ENCODE results near the gene KCNRG.
"Not testable (repeated sequence)": the region's sequence is repeated elsewhere in the genome, so short reads cannot be mapped to it uniquely, and the experiment has no call there.

Gene KCNRG

DNA sequence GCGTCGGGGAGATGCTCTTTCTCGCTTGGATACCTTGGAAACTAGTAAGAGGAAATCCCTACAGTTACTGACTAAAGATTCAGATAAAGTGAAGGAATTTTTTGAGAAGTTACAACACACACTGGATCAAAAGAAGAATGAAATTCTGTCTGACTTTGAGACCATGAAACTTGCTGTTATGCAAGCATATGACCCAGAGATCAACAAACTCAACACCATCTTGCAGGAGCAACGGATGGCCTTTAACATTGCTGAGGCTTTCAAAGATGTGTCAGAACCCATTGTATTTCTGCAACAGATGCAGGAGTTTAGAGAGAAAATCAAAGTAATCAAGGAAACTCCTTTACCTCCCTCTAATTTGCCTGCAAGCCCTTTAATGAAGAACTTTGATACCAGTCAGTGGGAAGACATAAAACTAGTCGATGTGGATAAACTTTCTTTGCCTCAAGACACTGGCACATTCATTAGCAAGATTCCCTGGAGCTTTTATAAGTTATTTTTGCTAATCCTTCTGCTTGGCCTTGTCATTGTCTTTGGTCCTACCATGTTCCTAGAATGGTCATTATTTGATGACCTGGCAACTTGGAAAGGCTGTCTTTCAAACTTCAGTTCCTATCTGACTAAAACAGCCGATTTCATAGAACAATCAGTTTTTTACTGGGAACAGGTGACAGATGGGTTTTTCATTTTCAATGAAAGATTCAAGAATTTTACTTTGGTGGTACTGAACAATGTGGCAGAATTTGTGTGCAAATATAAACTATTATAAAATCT, 2.7 kb upstream of the KCNRG start:
- no peak for DNase-seq (ENCODE audit: low read depth in 2 of 2)

DNA sequence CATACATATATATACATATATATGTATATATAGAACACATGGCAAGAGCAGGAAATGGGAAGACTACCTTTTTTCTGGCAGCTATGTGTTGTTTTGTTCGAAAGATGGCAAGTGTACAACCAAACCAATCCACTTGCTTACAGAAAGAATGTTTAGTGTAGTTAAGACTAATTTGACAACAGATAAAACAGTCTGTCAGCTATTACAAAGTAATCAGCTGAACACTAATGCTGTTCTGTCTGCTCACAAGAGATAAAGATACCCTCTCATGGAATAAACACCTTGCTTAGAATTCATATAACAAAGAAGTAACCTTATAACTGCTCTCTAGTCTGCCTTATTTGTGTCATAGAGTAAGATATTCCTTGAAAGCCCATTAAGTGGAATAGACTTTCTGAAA, 858 bp upstream of the KCNRG start:
- no peak for DNase-seq (ENCODE audit: low read depth in 2 of 2)

DNA sequence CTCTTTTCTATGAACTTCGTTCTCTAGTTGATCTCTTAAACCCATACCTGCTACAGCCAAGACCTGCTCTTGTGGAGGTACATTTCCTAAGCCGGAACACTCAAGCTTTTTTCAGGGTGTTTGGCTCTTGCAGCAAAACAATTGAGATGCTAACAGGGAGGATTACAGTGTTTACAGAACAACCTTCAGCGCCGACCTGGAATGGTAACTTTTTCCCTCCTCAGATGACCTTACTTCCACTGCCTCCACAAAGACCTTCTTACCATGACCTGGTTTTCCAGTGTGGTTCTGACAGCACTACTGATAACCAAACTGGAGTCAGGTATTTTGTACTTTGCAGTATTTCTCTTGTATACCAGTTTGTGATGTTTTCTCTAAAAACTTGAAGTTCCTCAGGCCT, 506 bp downstream of the KCNRG start:
- no peak for DNase-seq (ENCODE audit: low read depth in 2 of 2)

DNA sequence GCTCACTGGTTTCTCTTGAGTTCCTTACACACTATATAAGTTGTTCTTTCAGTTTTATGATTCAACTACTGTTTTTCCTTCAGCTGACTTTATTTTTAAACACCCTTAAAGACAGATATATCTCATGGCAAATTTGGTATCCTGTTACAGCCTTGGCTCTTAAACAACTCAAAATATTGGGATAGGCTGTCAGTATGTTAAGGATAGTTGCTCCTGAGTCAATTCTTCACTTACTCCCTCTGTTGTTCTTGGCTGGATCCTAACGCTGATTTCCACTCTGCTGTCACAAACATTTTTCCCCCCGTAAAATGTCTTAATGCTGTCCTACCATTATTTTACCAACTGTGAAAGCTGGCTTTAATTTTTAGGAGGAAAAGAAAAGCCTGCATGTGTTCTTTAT, 1.2 kb downstream of the KCNRG start:
- DNase-seq (ENCODE audit: low read depth in 2 of 2), result no peak

DNA sequence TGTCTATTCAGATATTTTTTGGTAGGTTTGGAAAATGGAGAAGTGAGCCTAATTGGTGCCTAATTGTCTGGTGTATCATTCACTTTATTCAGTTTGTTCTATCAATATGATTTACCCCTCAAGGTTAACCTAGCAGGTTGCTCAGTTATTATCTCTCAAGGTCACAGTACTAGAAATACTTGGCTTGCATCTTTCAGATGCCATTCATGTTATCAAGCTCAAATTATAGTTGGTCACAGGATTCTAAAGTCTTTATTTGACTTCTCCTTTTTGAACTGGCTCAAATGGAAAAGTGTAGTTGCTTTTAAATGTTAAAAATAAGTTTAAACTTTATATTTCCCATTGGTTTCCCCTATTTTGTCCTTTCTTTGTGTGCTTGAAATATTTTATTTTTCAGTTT, 2.6 kb downstream of the KCNRG start:
- DNase-seq (ENCODE audit: low read depth in 2 of 2), result no peak

DNA sequence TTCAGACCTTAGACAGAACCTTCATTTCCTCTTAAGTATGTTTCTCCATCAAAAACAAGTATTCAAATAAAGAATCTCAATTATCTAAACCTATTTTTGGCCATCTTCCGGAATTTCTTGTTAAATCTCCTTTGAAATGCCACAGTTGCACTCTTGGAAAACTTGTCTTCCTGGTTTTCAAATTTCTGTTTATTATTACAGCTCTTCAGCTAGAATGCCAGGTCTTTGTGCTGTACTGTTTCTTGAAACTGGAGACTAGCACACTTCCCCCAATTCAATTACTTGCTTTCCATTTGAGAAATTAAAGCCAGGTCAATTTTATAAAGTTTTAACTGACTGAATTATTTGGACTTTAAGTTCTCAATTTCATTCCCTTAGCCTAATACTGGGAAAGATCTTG, 10.2 kb downstream of the KCNRG start:
- no peak for DNase-seq (ENCODE audit: low read depth in 2 of 2)

DNA sequence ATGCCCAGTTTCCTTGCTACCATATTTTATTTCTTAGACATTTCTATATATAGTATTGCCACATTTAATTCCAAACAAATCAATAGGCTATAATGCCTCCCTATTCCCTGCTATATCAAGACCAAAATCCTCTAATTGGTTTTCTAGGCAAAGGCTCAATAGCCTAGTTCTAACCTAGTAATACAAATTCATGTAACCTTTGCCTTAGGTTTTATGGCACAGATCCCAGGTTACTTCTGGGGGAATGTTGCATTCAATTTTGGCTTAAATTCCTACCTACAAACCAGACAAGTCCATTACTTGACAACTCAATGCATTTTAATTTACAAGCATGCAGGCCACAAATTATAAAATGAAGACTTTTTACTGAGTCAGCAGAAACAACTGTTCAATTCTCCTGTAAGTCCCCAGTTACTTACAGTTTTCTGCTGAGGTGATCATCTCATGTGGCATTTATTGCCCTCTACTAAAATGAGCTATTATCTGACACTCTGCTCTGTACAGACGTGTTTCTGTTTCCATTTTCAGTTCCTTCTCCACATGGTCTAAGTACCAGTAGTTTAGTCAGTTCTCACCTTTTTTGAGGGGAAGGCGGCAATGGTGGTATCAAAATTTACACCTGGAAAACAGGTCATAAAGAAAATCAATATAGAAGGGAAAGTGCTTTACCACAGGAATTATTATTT, 11.7 kb downstream of the KCNRG start:
- no peak for DNase-seq (ENCODE audit: low read depth in 2 of 2)

DNA sequence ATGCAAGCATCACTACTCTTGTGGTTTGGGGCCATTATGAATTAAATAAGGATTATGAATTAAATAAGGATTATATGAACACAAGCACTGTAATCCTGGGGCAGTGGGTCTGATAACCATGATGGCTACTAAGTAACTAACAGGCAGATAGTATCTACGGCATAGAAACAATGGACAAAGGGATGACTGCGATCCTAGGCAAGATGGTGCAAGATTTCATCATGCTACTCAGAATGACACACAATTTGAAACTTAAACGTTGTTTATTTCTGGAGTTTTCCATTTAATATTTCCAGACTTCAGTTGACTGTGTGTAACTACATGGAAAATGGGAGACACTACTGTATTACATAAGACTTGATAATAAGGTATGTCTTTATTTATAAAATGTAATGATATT, 15.1 kb downstream of the KCNRG start:
- DNase-seq (ENCODE audit: low read depth in 2 of 2), result no peak

DNA sequence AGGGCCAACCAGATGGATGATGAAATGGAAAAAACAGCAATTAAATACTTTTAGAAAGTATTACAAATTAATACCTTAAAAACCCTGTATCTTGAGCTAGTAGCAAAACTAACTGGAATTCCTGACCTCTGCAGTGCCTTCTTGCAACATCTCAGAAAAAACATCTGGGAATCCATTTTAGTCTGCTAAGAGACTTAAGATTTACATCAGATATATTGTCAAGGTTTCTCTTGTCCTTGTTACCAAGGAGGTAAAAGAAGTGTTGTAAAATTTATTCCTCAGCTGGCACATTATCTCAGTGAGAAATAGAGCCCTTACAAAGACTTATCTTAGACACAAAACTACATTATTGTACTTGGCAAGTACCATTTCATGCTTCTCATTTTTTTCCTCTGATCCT, 18.5 kb downstream of the KCNRG start:
- DNase-seq (ENCODE audit: low read depth in 2 of 2), result no peak

DNA sequence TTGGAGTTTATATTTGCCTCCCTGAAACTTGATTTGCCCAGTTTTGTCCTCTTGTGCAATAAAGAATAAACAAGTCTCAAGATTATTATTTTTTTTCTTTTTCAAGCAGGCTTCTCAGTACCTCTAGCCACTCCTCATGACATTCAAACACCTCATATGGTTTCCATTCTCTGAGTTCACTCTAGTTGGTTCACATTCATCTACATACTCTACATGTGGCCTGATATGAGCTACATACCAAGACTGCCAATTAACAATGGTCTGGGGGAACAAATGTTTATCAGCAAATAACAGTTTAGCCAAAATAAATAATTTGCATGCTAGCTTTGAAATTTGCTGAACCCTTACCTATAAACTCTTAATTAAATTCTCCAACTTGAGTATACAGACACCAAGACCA, 22.5 kb downstream of the KCNRG start:
- no peak for DNase-seq (ENCODE audit: low read depth in 2 of 2)

DNA sequence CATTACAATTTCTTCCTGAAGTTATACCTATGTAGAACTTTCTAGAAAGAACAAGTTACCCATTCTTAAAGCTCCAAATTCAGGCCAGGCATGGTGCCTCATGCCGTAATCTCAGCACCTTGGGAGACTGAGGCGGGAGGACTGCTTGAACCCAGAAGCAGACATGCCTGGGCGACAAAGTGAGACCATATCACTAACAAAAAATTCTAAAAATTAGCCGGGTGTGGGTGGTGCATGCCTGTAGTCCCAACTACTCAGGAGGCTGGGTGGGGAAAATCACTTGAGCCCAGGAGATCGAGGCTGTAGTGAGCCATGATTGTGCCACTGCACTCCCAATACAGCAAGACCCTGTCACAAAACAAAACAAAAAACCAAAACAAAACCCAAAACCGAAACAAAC, 23.0 kb downstream of the KCNRG start:
- DNase-seq (ENCODE audit: low read depth in 2 of 2), result no peak

DNA sequence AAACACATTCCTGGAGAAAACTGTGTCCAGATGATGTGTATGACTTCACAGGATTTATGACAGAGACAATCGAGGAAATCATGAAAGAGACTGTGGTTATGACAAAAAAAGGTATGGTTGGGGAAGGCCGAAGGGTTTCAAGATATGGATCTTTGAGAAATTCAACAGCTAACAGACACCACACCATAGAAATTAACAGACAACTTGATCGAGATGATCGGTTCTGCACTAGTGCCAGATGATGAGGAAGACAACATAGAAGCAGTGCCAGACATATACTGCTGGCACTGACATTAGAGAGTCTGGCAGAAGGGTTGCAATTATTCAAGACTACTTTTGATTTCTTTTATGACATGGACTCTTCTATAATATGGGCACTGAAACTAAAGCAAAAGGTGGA, 37.2 kb downstream of the KCNRG start:
- DNase-seq (ENCODE audit: low read depth in 2 of 2), result no peak

DNA sequence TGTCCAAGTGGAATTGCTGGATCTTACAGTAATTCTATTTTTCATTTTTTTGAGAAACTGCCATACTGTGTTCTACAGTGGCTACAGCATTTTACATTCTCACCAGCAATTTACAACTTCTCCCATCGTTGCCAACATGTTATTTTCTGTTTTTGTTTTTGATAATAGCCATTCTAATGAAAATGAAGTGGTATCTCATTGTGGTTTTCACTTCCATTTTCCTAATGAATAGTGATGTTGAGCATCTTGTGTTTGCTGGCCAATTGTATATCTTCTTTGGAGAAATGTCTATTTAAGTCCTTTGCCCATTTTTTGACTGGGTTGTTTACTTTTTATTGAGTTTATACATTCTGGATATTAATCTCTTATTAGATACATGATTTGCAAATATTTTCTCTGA, 38.6 kb downstream of the KCNRG start:
- no peak for DNase-seq (ENCODE audit: low read depth in 2 of 2)

DNA sequence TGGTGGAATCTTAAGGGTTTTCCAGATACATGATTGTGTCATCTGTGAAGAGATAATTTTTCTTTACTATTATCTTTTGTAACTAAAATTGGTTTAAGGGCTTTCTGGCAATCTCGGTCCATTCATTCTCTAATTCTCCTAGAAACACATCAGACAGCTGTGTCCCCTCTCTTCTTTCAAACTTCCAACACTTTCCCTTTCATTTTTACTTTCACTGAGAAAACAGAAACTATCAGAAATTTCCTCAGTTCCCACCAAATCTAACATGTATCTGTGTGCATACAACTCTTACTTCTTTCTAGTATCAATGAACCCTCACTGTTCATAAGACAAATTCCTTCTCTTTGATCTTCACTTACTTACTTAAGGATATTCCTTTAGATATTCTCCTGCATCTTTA, 40.2 kb downstream of the KCNRG start:
- no peak for DNase-seq (ENCODE audit: low read depth in 2 of 2)

DNA sequence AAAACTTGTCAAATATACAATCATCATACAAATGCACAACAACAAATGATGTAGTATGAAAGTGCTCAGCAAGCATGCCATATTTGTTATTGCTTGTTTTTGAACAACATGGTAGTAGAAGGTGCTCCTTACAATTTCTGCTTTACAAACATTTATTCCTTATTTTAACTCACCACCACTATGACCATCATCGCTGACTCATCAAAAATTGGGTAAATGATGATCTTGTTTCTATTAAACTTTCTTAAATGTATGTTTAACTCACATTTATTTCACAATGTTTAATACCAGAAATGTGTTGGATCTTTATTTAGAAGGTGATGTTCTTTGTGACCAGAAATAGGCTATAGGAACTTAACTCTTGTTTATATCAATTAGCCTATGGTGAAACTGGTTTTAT, 45.5 kb downstream of the KCNRG start:
- no peak for DNase-seq (ENCODE audit: low read depth in 2 of 2)

DNA sequence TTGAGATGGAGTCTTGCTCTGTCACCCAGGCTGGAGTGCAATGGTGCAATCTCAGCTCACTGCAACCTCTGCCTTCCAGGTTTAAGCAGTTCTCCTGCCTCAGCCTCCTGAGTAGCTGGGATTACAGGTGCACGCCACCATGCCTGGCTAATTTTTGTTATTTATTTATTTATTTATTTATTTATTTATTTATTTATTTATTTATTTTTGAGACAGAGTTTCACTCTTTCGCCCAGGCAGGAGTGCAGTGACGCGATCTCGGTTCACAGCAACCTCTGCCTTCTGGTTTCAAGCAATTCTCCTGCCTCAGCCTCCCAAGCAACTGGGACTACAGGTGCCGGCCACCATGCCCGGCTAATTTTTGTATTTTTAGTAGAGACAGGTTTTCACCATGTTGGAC, 47.1 kb downstream of the KCNRG start:
- DNase-seq (ENCODE audit: low read depth in 2 of 2), result not testable (repeated sequence)

DNA sequence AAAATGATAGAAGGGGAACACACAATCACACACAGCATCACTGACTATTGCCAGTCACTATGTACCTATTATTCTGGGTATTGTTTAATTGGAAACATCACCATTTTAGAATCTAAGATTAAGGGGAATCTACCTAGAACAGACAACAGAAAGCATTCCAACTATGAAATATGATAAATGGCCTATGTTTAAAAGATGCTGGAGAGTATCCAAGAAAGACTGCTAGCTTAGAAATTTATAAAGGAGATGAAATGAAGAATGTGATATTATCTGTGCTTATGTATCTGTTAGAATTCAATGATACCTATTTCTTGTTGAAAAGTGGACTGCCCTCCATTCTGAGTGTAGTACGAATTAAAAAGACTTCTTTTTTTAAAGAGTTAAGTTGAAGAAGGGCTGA, 50.5 kb downstream of the KCNRG start:
- DNase-seq (ENCODE audit: low read depth in 2 of 2), result no peak

DNA sequence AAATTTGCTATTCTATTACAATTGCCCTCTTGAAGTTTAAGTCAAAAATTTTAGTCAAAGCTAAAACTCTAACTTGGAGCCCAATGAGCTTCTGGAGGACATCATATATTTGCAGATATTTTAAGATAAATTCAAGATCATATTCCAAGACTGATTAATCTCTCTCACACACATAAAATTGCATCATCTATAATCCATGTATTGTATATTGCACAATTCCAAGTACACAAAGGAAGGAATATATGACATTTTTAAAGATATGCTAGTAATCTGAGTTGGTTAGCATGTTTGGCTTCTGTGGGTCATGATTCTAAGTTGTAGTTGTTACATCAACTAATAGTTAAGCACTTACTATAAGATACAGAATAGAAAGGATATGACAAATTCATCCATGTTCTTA, 53.3 kb downstream of the KCNRG start:
- no peak for DNase-seq (ENCODE audit: low read depth in 2 of 2)

DNA sequence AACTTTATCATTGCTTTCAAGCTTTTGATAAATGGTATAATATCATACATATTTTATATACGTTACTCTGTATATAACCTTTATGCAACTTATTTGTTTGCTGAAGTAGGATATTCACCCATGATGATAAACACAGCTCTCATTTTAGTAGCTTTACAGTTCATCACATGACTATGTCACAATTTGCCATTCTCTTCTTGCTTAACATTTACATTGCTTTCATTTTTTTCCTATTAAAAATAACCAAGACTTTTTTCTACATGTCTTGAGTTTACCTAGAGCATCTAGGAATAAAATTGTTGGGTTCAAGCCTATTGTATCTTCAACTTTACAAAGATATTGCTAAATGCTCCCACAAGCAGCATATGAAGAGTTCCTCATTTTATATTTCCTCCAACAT, 54.0 kb downstream of the KCNRG start:
- no peak for DNase-seq (ENCODE audit: low read depth in 2 of 2)

DNA sequence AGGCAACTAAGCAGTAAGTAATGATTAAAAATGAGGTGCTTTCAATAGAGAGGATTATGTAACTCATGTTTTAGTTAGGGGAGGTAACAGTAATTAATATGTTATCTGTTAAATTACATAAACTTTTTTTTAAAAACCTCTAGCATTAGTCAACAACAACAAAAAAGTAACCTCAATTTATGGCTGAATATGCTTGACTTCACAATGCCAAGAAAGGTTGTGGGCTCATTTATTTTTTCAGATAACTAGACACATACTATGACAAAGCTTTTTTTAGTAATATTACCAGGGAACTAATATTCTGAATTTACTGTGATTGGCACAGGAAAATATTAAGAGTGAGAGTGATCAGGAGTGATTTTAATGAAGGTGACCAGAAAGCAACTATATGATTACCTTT, 54.9 kb downstream of the KCNRG start:
- DNase-seq (ENCODE audit: low read depth in 2 of 2), result no peak

All from activated CD8-positive, alpha-beta memory T cell treated with anti-CD3 and anti-CD28 coated beads for 4 hours (primary cell).